Mononuclear cell (primary cell): ENCODE results near the gene IQUB. TPM values are rescaled to one million over a fixed set of nuclear protein-coding genes. Genes with fewer than 3 reads are reported as not detected.
"Not testable (repeated sequence)": the region's sequence is repeated elsewhere in the genome, so short reads cannot be mapped to it uniquely, and the experiment has no call there.

Experiments
- H3K27me3 ChIP-seq: 2 replicates; pipeline ENCODE4 v1.6.0; 2011; ENCODE audit warnings: low read length, control low read depth; ENCODE audit not compliant: insufficient read depth
- H3K4me1 ChIP-seq: 2 replicates; pipeline ENCODE4 v1.5.1; 2011; ENCODE audit warnings: mild to moderate bottlenecking, low read length, control low read depth; ENCODE audit not compliant: insufficient read depth
- H3K4me3 ChIP-seq: 2 replicates; pipeline ENCODE4 v1.5.1; 2011; ENCODE audit warnings: mild to moderate bottlenecking, low read length, moderate library complexity
- H3K9me3 ChIP-seq: 2 replicates; pipeline ENCODE4 v1.5.1; 2011; ENCODE audit warnings: low read depth, mild to moderate bottlenecking, control low read depth, low read length
- total RNA-seq: library from RNA; depleted of rRNA; stranded (reverse); fragments of >200 nt; gene quantifications from one replicate; pipeline ENCODE4 v1.2.3, GENCODE V29; 2012

Gene IQUB
- total RNA-seq, 1 donor, result 0.52 TPM

DNA sequence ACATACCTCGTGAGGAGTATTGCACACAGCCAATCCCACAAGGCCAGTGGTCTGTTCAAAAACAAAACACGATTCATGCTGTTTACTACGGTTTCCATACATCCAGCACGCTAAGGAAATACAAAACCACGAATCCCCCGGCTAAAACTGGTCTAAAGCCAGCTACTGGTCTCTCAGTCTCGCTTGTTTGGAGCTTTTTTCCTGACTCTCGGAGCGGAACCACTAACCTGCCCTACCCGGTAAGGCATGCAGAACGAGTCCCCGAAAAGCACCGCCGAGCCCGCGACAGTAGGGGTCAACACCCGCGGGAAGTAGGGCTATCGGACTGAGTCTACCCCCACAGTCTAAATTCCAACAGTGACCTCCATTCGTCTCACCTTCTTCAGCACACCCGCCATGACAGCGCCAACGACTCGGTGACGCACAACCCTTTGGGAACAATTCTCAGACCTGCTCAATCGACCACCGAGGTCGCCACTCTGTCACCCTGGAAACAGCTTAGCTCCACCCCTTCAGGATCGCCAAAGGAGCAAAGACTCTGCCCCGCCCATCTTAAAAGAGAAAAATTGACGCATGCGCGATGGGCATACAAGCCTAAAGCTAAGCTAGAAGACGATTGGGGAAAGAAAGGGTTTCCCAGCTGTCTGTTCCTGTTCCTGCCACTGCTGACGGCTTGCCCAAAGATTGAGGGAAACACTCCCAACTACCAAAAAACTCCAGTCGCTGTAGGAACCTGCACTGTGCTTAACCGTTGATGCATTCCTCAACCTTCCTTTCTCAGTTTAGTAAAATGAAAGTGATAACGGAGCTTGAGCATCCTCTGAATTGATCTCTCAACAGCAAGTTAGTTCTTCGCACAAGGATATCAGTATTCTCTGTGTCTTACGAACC, 23.2 kb upstream of the IQUB start, which contains the start of gene NDUFA5:
Gene NDUFA5, minus strand, starts transcription at position 421 of the 891 bp plus-strand sequence. Its CDS starts 23 bp downstream, at position 398.
- Histone ChIP-seq H3K27me3 (no peaks in the 10 kb centered on the region), H3K9me3 (no peaks in the 10 kb centered on the region), H3K4me3 (peak within 1 kb of the TSS; percentile 87)

DNA sequence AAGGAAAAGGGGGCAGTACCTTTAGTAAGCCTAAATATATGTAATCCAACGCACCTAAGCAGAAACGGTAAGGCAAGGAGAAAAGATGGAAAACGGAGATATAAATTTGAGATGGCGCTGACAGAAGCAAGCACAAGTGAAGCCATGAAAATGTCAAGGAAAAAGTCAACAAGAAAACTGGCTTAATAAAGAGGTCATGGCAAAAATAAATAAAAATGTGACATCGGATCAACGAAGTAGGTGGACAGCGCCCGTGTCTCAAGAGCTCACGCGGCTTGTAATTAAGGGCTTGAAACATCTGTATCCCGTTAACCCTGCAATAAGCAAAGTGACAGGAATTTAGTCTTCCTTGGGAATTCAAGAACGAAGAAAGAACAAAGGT, 22.6 kb upstream of the IQUB start:
- H3K9me3 ChIP-seq, result no peaks in the 10 kb centered on the region
- peaks cover 17% of the 10 kb centered on the region for H3K4me1 ChIP-seq
- peak overlapping the region; percentile 87 for H3K4me3 ChIP-seq
- H3K27me3 ChIP-seq, result no peaks in the 10 kb centered on the region

More for the DNA sequence above, 23.2 kb upstream of the IQUB start, which contains the start of gene NDUFA5:
- H3K4me1 ChIP-seq, result peaks cover 17% of the 10 kb centered on the region

DNA sequence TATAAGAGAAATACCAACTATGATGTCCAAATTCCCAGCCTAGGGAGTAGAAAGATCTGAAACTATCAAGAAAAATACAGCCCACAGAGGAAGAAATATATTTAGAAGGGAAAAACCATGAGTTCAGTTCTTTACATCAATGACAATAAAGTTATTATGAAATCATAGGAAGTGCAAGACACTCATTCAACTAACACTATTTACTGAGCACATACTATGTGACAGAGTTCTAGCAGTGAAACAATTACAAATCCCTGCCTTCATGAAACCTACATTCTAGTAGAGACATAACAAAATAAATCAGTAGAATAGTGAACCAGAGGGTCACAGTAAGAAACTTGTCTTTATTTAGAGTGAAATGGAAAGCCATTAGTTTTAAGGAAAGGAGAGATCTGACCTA, 21.1 kb upstream of the IQUB start:
- no peaks in the 10 kb centered on the region for H3K9me3 ChIP-seq
- H3K4me1 ChIP-seq, result peaks cover 17% of the 10 kb centered on the region
- no peak overlapping the region for H3K4me3 ChIP-seq

DNA sequence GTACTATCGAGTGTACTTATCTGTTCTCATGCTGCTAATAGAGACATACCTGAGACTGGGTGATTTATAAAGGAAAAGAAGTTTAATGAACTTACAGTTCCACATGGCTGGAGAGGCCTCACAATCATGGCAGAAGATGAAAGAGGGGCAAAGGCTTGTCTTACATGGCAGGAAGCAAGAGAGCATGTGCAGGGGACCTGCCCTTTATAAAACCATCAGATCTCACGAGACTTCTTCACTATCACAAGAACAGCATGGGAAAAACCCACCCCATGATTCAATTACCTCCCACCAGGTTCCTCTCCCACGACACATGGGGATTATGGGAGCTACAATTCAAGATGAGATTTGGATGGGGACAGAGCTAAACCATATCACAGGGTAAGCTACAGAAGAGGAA, 18.8 kb upstream of the IQUB start:
- no peak overlapping the region for H3K4me3 ChIP-seq
- peaks cover 17% of the 10 kb centered on the region for H3K4me1 ChIP-seq
- H3K9me3 ChIP-seq, result no peaks in the 10 kb centered on the region

More for the DNA sequence above, 21.1 kb upstream of the IQUB start:
- H3K27me3 ChIP-seq, result no peaks in the 10 kb centered on the region

DNA sequence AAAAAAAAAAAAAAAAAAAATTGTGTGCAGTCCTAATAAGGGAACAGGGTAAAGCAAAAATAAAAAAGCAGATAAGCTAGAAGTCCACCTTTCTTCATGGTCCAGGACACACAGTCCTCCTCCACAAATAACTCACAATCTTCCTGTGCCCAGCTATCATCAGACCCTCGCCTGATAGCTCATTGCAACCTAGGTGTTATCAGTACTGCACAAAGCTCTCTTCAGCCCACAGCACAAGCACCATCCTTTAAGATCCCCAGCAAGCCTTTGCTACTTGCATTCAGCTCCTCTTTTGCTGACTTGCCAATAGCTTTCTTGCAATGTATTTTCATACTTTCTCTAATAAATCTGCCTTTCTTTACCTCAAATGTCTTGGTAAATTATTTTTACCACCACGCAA, 18.2 kb upstream of the IQUB start:
- peaks cover 17% of the 10 kb centered on the region for H3K4me1 ChIP-seq
- no peaks in the 10 kb centered on the region for H3K27me3 ChIP-seq
- no peak overlapping the region for H3K4me3 ChIP-seq
- no peaks in the 10 kb centered on the region for H3K9me3 ChIP-seq

More for the DNA sequence above, 18.8 kb upstream of the IQUB start:
- no peaks in the 10 kb centered on the region for H3K27me3 ChIP-seq

DNA sequence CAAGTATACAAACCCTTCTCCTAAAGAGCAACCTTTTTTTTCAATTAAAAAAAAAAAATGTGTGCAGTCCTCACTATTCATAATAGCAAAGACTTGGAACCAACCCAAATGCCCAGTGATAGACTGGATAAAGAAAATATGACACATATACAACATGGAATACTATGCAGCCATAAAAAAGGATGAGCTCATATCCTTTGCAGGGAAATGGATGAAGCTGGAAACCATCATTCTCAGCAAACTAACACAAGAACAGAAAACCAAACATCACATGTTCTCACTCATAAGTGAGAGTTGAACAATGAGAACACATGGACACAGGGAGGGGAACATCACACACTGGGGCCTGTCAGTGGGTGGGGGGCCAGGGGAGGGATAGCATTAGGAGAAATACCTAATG, 17.7 kb upstream of the IQUB start:
- H3K4me3 ChIP-seq, H3K9me3 ChIP-seq, H3K27me3 ChIP-seq: not testable (repeated sequence)
- H3K4me1 ChIP-seq, result peaks cover 16% of the 10 kb centered on the region

DNA sequence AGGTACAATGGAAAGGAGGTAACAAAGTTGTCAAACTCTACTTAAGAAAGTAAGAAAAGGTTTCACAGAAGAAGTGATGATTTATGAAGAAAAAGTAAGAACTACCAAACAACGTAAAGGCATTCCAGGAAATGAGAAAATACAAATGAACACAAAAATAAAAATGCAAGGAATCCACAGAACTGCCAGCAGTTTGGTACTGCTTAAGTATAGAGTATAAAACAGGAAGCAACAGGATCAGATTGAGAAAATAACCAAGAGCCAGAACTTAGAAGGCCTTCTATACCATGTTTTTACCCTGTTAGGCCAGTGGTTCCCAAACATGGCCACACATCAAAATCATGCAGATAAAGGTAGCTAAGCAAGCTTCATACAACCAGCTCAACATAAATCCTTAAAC, 14.0 kb upstream of the IQUB start:
- Histone ChIP-seq H3K4me3 (no peak overlapping the region), H3K4me1 (no peaks in the 10 kb centered on the region), H3K27me3 (no peaks in the 10 kb centered on the region), H3K9me3 (no peaks in the 10 kb centered on the region)

DNA sequence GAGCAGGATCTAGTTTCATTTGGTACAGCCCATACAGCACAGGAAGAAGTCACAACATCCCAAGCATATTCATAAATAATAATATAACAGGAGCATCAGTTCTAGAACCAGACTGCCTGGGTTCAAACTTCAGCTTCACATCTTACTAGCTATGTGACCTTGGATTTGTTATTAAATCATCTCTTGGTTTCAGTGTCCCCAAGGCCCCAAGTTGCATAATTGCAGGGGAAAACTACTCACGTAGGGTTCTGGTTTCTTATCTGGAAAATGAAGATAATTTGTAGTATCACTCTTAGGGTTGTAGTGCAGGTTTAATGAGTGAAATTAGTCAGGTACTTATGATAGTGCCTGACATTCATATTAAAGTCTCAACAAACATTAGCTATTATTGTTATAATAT, 5.5 kb upstream of the IQUB start:
- Histone ChIP-seq H3K4me1 (peaks cover 7% of the 10 kb centered on the region), H3K4me3 (no peak overlapping the region), H3K9me3 (no peaks in the 10 kb centered on the region), H3K27me3 (no peaks in the 10 kb centered on the region)

DNA sequence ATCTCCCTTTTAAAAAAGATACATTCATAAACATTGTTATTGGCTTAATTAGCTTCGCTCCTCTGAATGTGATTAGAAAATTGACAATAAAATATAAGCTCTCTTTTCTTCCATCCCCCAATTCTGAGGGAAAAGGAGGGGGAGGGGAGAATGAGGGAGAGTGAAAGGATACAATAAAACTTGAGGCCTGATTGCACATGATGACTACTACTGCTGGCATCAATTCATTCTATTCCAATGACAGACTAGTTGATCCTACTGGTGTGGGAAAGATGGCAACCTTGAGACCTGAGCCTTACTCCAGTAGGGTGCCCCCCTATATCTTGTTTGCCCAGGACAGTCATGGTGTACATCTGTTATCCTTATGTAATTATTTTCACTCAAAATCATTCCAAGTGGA, 4.5 kb upstream of the IQUB start:
- no peak overlapping the region for H3K4me3 ChIP-seq
- H3K9me3 ChIP-seq, result no peaks in the 10 kb centered on the region
- H3K4me1 ChIP-seq, result peaks cover 11% of the 10 kb centered on the region
- peaks cover 4% of the 10 kb centered on the region for H3K27me3 ChIP-seq

DNA sequence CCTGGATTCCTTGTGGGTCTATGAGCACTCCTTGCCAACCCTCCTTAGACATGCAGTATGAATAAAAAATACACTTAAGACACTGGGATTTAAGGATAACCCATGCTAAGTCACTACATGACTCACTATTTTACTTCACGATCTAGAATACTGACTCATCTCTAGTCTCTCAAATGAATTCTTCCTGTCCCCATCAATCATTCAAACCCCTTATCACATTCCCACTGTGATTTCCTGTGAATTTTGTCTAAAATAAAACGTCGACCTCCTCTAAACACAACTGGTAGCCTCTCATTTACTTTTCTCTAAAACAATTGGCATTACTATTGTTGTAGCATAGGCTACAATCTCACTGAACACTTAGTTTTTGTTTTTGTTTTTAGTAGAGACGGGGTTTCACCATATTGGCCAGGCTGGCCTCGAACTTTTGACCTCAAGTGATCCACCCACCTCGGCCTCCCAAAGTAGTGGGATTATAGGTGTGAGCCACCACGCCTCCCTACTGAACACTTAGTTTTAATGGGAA, 3.9 kb upstream of the IQUB start:
- Histone ChIP-seq H3K27me3 (peaks cover 11% of the 10 kb centered on the region), H3K4me1 (peaks cover 12% of the 10 kb centered on the region), H3K9me3 (no peaks in the 10 kb centered on the region), H3K4me3 (no peak overlapping the region)

DNA sequence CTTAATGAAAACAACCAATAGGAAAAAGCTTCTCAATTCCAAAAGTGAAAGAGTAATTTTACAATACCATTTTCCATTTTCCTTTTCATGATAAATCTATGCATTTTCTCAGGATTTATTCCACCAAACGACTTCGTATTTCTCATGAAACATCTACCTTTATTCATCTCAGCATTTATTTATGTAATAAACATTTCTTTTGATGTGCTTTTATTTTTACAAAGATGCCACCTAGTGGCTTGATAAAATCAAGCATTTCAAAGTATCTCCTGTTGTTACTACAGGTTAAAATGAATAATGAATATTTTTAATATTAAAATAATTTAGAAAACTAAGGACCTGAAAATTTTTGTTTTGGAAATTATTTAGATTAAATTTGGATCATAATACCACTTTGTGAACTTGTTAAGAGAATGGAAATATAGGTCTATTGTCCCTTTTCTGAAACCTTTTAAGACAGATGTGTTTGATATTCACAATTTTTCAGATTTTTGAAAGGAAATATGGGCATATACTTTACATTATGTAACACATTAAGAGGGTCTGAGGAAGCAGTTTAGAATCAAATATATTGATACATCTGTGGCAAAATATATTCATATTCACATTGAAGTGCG, 2.7 kb upstream of the IQUB start:
- H3K4me3 ChIP-seq, result no peak overlapping the region
- peaks cover 12% of the 10 kb centered on the region for H3K4me1 ChIP-seq
- H3K9me3 ChIP-seq, result no peaks in the 10 kb centered on the region
- peaks cover 18% of the 10 kb centered on the region for H3K27me3 ChIP-seq

DNA sequence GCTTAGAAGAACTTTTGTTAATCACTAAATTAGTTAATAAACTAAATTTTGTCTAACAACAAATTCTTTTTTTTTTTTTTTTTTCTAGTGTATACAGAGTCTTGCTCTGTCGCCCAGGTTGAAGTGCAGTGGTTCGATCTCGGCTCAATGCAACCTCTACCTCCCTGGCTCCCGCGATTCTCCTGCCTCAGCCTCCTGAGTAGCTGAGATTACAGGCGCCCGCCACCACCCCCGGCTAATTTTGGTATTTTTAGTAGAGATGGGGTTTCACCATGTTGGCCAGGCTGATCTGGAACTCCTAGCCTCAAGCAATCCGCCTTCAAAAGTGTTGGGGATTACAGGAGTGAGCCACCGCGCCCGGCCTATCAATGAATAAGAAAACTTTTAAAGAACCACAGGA, 1.1 kb upstream of the IQUB start:
- Histone ChIP-seq H3K4me3 (no peak overlapping the region), H3K27me3 (peaks cover 31% of the 10 kb centered on the region), H3K4me1 (peaks cover 12% of the 10 kb centered on the region), H3K9me3 (no peaks in the 10 kb centered on the region)

DNA sequence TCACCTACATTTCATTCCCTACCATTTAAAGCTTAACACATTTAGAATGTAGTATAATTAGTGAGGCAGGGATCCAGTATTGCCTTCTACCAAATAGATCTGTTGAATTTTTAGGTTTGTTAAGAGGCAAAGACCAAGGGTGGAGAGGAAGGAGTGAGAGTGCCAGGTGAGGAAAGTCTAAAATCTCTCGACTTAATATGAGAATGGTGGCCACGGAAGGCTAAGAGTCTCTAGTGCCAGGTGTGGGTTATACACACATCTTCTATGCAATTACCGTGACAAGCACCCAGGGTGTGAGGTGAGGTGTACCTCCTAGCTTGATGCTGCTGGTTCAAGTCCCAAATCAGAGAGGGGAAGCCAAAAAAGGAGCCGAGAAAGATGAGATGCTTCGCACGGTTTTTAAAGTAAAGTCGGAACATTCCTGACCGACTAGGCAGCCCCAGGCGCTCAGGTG, 439 bp downstream of the IQUB start:
- peak overlapping the region; percentile 39 for H3K4me3 ChIP-seq
- H3K9me3 ChIP-seq, result no peaks in the 10 kb centered on the region
- peaks cover 12% of the 10 kb centered on the region for H3K4me1 ChIP-seq
- peaks cover 31% of the 10 kb centered on the region for H3K27me3 ChIP-seq

DNA sequence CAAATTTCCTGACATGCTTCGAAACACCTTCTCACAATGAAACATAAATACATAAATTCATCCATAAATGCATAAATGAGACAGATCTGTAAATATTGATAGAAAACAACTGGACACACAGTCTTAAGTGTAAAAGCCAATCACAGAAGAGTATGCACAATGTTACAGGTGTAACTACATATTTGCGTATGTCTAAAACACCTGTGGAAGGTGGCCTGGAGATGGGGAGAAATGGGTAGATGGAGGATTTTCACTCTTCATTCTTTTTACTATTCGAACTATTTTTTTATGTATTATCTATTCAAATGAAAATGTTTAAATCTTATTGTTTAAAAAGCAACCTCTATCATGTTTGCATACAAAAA, 860 bp downstream of the IQUB start:
- Histone ChIP-seq H3K4me3 (no peak overlapping the region), H3K27me3 (peaks cover 32% of the 10 kb centered on the region), H3K9me3 (no peaks in the 10 kb centered on the region), H3K4me1 (peaks cover 12% of the 10 kb centered on the region)

DNA sequence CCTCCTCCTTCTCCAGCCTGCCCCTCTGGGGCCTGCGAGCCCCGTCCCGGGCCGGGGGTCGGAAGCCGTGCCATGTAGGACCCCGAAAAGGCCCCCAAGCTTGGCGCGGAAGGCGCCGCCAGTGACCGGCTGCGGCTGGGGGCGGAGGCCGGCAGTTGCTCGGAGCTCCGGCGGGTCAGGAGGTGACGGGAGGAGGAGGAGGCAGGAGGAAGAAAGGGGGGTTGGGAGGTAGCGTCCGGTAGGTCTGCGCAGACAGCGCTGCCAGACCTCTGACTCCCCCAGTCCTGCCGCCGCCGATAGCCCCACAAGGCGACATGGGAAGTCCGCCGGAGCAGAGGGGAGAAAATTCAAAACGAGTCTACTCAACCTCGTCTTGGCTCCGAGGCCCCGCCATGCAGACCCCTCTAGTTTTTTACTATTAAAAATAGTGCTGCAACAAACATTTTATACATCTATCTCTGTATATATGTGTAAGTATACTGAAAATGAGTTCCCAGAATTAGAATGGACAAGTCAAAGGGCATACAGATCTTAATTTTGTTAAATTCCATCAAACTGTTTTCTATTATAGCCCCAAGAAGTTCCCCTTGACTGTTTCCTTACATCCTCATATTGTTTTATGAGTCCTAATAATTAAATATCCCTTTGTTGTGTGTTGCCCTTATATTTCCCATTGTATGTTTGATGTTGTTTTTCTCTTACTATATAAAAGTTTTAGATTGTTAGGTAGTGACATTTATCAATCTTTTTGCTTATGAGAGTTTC, 1.4 kb downstream of the IQUB start:
- H3K4me3 ChIP-seq, H3K9me3 ChIP-seq: not testable (repeated sequence)
- peaks cover 34% of the 10 kb centered on the region for H3K27me3 ChIP-seq
- H3K4me1 ChIP-seq, result peaks cover 12% of the 10 kb centered on the region
